Ishikawa (cell line): ENCODE data around the gene REXO4.

Source experiments
- CEBPB ChIP-seq: IDR thresholded peaks from 2 replicates; pipeline ENCODE4 v1.6.1; 2012
- CREB1 ChIP-seq: IDR thresholded peaks from 2 replicates; pipeline ENCODE4 v1.6.1; 2012; ENCODE audit warnings: low read depth
- EGR1 ChIP-seq: IDR thresholded peaks from 2 replicates; pipeline ENCODE4 v1.6.1; 2012

GRCh38 chr9:133393399-133393798 is 24.4 kb downstream of the REXO4 start:
- TF ChIP-seq EGR1, result no peak
- no peak for TF ChIP-seq CREB1
- TF ChIP-seq CEBPB, result no peak
